ENCODE measurements around the gene SFMBT2.

- no peak for TF ChIP-seq HDGF (IDR thresholded peaks at IDR 0.05; ENCODE audit: borderline replicate concordance)
- no peak for TF ChIP-seq FOXK2 (IDR thresholded peaks at IDR 0.05)
- TF ChIP-seq BHLHE40 (IDR thresholded peaks at IDR 0.05; ENCODE audit: borderline replicate concordance) = no peak
- TF ChIP-seq SP1 (IDR thresholded peaks at IDR 0.05) = no peak
- TF ChIP-seq FOXA1 (IDR thresholded peaks at IDR 0.05) = no peak
These were observed 14.1 kb upstream of the SFMBT2 start for GRCh38 chr10:7424919-7425318.

Data from HEK293T (cell line).